Esophagus muscularis mucosa (tissue), 4 donors: ENCODE results near the gene CEP135. TPM values are rescaled to one million over a fixed set of nuclear protein-coding genes. Genes with fewer than 3 reads are reported as not detected.

Source experiments
- DNase-seq: peaks from one replicate; pipeline ENCODE4 v3.0.0-alpha.2; 2017; ENCODE audit errors: extremely low spot score
- H3K27ac ChIP-seq, 4 donors: fragments of 200-600 bp; sonication (generic); replicated peaks in 1 of 4; 1 replicate in 3 of 4; 2 replicates in 1 of 4; pipeline ENCODE4 v1.5.1; 2016 to 2019; ENCODE audit warnings: mild to moderate bottlenecking in 1 of 4
- H3K27me3 ChIP-seq, 4 donors: fragments of 200-600 bp; sonication (generic); one replicate each; pipeline versions ENCODE4 v1.5.1 to v1.6.0; 2016 to 2019
- H3K36me3 ChIP-seq, 4 donors: fragments of 200-600 bp; sonication (generic); one replicate each; pipeline ENCODE4 v1.5.1; 2016 to 2019
- H3K4me1 ChIP-seq, 4 donors: fragments of 200-600 bp; sonication (generic); one replicate each; pipeline ENCODE4 v1.5.1; 2016 to 2019
- H3K4me3 ChIP-seq, 4 donors: fragments of 200-600 bp; sonication (generic); 1 replicate in 2 of 4; 2 replicates in 2 of 4; pipeline ENCODE4 v1.5.1; 2016 to 2019; ENCODE audit warnings: mild to moderate bottlenecking in 4 of 4, moderate library complexity in 1 of 4
- H3K9me3 ChIP-seq, 4 donors: fragments of 200-600 bp; sonication (generic); 1 replicate in 3 of 4; 2 replicates in 1 of 4; pipeline ENCODE4 v1.5.1; 2016 to 2019
- CTCF ChIP-seq, 3 experiments: fragments of 200-600 bp in 2 of 3; fragments of 450-650 bp in 1 of 3; sonication (generic) in 2 of 3; IDR thresholded peaks; one replicate each; pipeline ENCODE4 v1.5.1; 2017 to 2019; ENCODE audit warnings: antibody characterized with exemption in 3 of 3, mild to moderate bottlenecking in 2 of 3, moderate library complexity in 1 of 3
- EP300 ChIP-seq: sonication (generic); formaldehyde crosslinking; IDR thresholded peaks from one replicate; pipeline ENCODE4 v1.6.1; 2017; ENCODE audit warnings: antibody characterized with exemption
- POLR2A ChIP-seq: fragments of 450-650 bp; IDR thresholded peaks from one replicate; pipeline ENCODE4 v1.6.1; 2017; ENCODE audit warnings: antibody characterized with exemption, moderate library complexity, mild to moderate bottlenecking, low read depth
- POLR2AphosphoS5 ChIP-seq, 2 donors: sonication (generic); formaldehyde crosslinking; IDR thresholded peaks; one replicate each; pipeline ENCODE4 v1.6.1; 2017; ENCODE audit warnings: antibody characterized with exemption in 2 of 2
- WGBS: methylation state at CpG from one replicate; pipeline ENCODE4 v1.1.5; 2018; 5-methylcytosine and 5-hydroxymethylcytosine counted together
- intact Hi-C: fragments of 100-400 bp; cut with DNase I; formaldehyde crosslinking; loops from one replicate; pipeline ENCODE4 v1.15.1; 2023
- total RNA-seq, 4 donors: library from RNA; depleted of rRNA; stranded (reverse); fragments of >200 nt; gene quantifications; one replicate each; pipeline versions ENCODE4 v1.1.0 to v1.2.1, GENCODE V29; 2016

Gene CEP135, protein sequence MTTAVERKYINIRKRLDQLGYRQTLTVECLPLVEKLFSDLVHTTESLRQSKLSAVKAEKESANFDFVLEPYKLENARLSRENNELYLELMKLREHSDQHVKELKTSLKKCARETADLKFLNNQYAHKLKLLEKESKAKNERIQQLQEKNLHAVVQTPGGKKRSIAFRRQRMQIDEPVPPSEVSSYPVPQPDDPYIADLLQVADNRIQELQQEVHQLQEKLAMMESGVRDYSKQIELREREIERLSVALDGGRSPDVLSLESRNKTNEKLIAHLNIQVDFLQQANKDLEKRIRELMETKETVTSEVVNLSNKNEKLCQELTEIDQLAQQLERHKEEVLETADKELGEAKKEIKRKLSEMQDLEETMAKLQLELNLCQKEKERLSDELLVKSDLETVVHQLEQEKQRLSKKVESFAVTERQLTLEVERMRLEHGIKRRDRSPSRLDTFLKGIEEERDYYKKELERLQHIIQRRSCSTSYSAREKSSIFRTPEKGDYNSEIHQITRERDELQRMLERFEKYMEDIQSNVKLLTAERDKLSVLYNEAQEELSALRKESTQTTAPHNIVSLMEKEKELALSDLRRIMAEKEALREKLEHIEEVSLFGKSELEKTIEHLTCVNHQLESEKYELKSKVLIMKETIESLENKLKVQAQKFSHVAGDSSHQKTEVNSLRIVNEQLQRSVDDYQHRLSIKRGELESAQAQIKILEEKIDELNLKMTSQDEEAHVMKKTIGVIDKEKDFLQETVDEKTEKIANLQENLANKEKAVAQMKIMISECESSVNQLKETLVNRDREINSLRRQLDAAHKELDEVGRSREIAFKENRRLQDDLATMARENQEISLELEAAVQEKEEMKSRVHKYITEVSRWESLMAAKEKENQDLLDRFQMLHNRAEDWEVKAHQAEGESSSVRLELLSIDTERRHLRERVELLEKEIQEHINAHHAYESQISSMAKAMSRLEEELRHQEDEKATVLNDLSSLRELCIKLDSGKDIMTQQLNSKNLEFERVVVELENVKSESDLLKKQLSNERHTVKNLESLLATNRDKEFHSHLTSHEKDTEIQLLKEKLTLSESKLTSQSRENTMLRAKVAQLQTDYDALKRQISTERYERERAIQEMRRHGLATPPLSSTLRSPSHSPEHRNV
- total RNA-seq: 1 to 10 TPM; 3.5 to 5.0 (median 3.8) TPM

DNA sequence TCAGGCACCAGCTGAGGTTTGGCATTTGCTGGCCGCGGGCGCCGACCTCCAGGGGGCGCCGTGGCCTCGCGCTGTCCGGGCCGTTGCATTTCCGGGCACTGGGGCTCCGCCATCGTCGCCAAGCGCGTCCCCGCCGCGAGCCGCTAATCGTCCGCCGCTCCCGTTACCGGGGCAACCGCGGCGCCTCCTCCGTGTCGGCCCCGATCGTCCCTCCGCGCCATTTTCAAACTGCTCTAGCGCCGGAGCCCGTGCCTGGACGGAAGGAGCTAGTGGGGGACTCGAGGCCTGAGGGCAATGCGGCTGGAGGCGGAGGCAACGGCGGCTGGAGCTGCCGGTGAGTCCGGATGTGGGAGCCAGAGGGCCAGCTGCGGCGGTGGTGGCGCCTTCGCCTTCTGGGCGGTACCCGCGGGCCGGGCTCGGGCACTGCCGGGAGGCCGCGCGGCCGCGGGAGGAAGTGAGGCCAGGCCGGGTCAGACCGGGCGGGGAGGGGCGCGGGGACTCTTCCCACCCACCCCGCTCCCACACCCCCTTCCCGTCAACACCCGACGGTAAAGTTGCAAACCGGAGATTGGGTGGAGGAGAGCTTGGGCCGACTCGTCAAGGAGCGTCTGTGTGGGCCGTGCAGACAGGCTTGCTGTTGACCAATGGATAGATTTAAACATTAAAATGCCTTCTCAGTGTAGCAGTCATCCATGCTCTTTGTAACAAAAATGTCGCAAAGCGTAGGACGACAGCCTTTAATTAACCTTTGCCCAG, at the start of gene CEP135:
TSS of gene CEP135 (plus strand) at position 220 of the 756 bp plus-strand sequence. CDS start 3,186 bp downstream, outside the sequence.
- WGBS: 0% methylated on average over 6 of the region's 77 CpGs

GRCh38 chr4:55902677-55903076, 46.1 kb upstream of the CEP135 start:
- no peak overlapping the region for H3K4me3 ChIP-seq
- no peak overlapping the region for H3K27ac ChIP-seq
- no peaks in the 10 kb centered on the region for H3K9me3 ChIP-seq
- WGBS: 98% methylated on average over 4 of the region's 4 CpGs
- no peaks in the 10 kb centered on the region for H3K27me3 ChIP-seq
- no peak for DNase-seq
- peaks cover 0 to 7% (median 0%) of the 10 kb centered on the region in 4 donors for H3K4me1 ChIP-seq
- H3K36me3 ChIP-seq: peaks cover 26 to 77% (median 61%) of the 10 kb centered on the region in 4 donors
- TF ChIP-seq POLR2A (no peak), POLR2AphosphoS5 (IDR thresholded peaks at IDR 0.05) (no peak), EP300 (no peak), CTCF (IDR thresholded peaks at IDR 0.05) (no peak)
- intact Hi-C loops: no loop called here

More for the DNA sequence above, at the start of gene CEP135:
- intact Hi-C loops: loop anchor here (2.0 kb wide), 1 partner anchor 354 kb away; no protein-coding TSS in a partner anchor
- peak; percentile 97 for DNase-seq
- TF ChIP-seq POLR2AphosphoS5 (IDR thresholded peaks at IDR 0.05) (peak; percentile 56 to 80), EP300 (no peak), CTCF (IDR thresholded peaks at IDR 0.05) (peak; percentile 83 to 95 (median 93))
- Histone ChIP-seq H3K9me3 (no peaks in the 10 kb centered on the region), H3K36me3 (peaks cover 0 to 8% (median 0%) of the 10 kb centered on the region in 4 donors), H3K4me1 (peaks cover 15 to 28% (median 23%) of the 10 kb centered on the region in 4 donors), H3K27me3 (no peaks in the 10 kb centered on the region), H3K27ac (peak within 1 kb of the TSS; percentile 86 to 91 (median 88)), H3K4me3 (peak within 1 kb of the TSS; percentile 81 to 86 (median 84))

- H3K4me1 ChIP-seq: peaks cover 0 to 7% (median 0%) of the 10 kb centered on the region in 4 donors
- intact Hi-C loops: no loop called here
- H3K27ac ChIP-seq: no peak overlapping the region
- TF ChIP-seq POLR2AphosphoS5 (IDR thresholded peaks at IDR 0.05): no peak
- no peak for TF ChIP-seq CTCF (IDR thresholded peaks at IDR 0.05)
- TF ChIP-seq POLR2A: no peak
- no peak for TF ChIP-seq EP300
- peaks cover 26 to 68% (median 55%) of the 10 kb centered on the region in 4 donors for H3K36me3 ChIP-seq
- no peaks in the 10 kb centered on the region for H3K9me3 ChIP-seq
- no peak for DNase-seq
- no peaks in the 10 kb centered on the region for H3K27me3 ChIP-seq
- H3K4me3 ChIP-seq: no peak overlapping the region
Measured at GRCh38 chr4:55903577-55903976, 45.2 kb upstream of the CEP135 start.

DNA sequence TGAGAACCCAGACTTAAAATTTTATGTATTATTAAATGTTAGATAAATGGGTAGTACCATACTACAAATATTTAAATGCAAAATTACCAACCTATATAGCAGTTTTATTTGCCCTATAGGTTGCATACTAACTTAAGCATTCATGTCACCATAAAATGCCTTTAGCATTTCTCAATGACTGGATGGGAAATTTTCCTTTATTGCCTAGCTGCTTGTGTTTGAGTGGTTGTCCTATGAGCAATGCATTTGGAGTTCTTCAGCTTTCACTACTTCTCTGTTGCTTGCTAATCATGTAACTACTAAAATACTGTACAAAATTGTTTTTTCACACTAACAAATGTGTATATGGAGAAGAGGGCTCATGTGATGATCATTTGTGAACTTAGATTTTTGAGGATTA, 44.2 kb upstream of the CEP135 start:
- Histone ChIP-seq H3K9me3 (no peaks in the 10 kb centered on the region), H3K27ac (no peak overlapping the region), H3K4me1 (peaks cover 0 to 7% (median 0%) of the 10 kb centered on the region in 4 donors), H3K36me3 (peaks cover 26 to 63% (median 54%) of the 10 kb centered on the region in 4 donors), H3K27me3 (no peaks in the 10 kb centered on the region), H3K4me3 (no peak overlapping the region)
- no peak for DNase-seq
- intact Hi-C loops: no loop called here
- TF ChIP-seq CTCF (IDR thresholded peaks at IDR 0.05): no peak
- no peak for TF ChIP-seq POLR2A
